Ovary (tissue), 9 donors: ENCODE measurements around the gene CPTP. TPM values are rescaled to one million over a fixed set of nuclear protein-coding genes. Genes with fewer than 3 reads are reported as not detected.
A peak's percentile ranks its signal among the peaks of the same experiment; 100 is the strongest.

Source experiments
- DNase-seq, 5 donors: peaks; one replicate each; pipeline ENCODE4 v3.0.0-alpha.2; 2019 to 2020
- H3K27ac ChIP-seq, 2 donors: fragments of 200-600 bp; one replicate each; pipeline versions ENCODE4 v1.5.1 to v1.8.0; 2019 to 2022
- H3K27me3 ChIP-seq: fragments of 200-600 bp; one replicate; pipeline ENCODE4 v1.8.0; 2022
- H3K36me3 ChIP-seq: fragments of 200-600 bp; sonication (generic); one replicate; pipeline ENCODE4 v1.5.1; 2019
- H3K4me1 ChIP-seq: one replicate; pipeline ENCODE4 v1.8.1; 2013; ENCODE audit warnings: mild to moderate bottlenecking, moderate library complexity; ENCODE audit not compliant: insufficient read depth
- H3K4me3 ChIP-seq: fragments of 200-600 bp; sonication (generic); one replicate; pipeline ENCODE4 v1.5.1; 2017
- H3K9me3 ChIP-seq, 2 donors: fragments of 200-600 bp in 1 of 2; sonication (generic) in 1 of 2; one replicate each; pipeline versions ENCODE4 v1.5.1 to v1.8.1; 2013 to 2019; ENCODE audit warnings: mild to moderate bottlenecking in 1 of 2, moderate library complexity in 1 of 2
- EP300 ChIP-seq: sonication (generic); formaldehyde crosslinking; IDR thresholded peaks from one replicate; pipeline ENCODE4 v1.6.1; 2017; ENCODE audit warnings: antibody characterized with exemption
- POLR2A ChIP-seq: fragments of 450-650 bp; IDR thresholded peaks from one replicate; pipeline ENCODE4 v1.6.1; 2017; ENCODE audit warnings: antibody characterized with exemption, mild to moderate bottlenecking, moderate library complexity
- whole genome bisulfite sequencing, 3 donors: extraction: QIAGEN DNeasy Blood & Tissue Kit in 1 of 3; methylation state at CpG; one replicate each; pipeline versions ENCODE4 v1.1.5 to v1.1.7; 2013 to 2017; 5-methylcytosine and 5-hydroxymethylcytosine counted together
- intact Hi-C, 4 donors: fragments of 100-400 bp; cut with DNase I; formaldehyde crosslinking; loops; one replicate each; pipeline versions ENCODE4 v1.11.0 to v1.15.1; 2022 to 2023
- polyA plus RNA-seq, 2 donors: library from polyadenylated mRNA; stranded (reverse); fragments of 200-250 nt in 1 of 2; fragments of 350-450 nt in 1 of 2; fragmentation: Illumina TruSeq in 1 of 2; extraction: RNeasy Lipid Tissue Mini Kit (QIAGEN cat#74804) in 1 of 2; gene quantifications; one replicate each; pipeline ENCODE4 v1.2.3, GENCODE V29; 2013 to 2014
- total RNA-seq, 7 donors: library from RNA; depleted of rRNA in 2 of 7; stranded (reverse); fragments of >200 nt in 2 of 7; fragmentation: NEBNext Ultra II Directional in 3 of 7; extraction: Animal tissue kit (Norgen Biotek cat#: 25700) in 3 of 7; gene quantifications; one replicate each; pipeline versions ENCODE4 v1.1.0 to v1.2.4, GENCODE V29; 2016 to 2023
- TF ChIP-seq, protein P1 (sequence below), 3 donors: fragments of 450-650 bp in 2 of 3; fragments of 200-600 bp in 1 of 3; IDR thresholded peaks; one replicate each; pipeline versions ENCODE4 v1.5.1 to v1.8.0; 2016 to 2022; ENCODE audit warnings: antibody characterized with exemption in 3 of 3, mild to moderate bottlenecking in 1 of 3
- donor health status: DM: no; HTN: no; CAD: no; lungs with moderate emphysema.
- donor health status: DM: no; HTN: no; CAD: no.
- donor health status: Bipolar disorder and iron deficiency.
- donor health status: DM: yes; HTN: yes; CAD: no.
- donor health status: DM: no; HTN: no; CAD: no.
- donor health status: DM: yes; HTN: yes; CAD: no.

CPTP gene
- total and polyA plus RNA-seq, 9 donors: 2.4 to 21.0 (median 14.8) TPM

DNA sequence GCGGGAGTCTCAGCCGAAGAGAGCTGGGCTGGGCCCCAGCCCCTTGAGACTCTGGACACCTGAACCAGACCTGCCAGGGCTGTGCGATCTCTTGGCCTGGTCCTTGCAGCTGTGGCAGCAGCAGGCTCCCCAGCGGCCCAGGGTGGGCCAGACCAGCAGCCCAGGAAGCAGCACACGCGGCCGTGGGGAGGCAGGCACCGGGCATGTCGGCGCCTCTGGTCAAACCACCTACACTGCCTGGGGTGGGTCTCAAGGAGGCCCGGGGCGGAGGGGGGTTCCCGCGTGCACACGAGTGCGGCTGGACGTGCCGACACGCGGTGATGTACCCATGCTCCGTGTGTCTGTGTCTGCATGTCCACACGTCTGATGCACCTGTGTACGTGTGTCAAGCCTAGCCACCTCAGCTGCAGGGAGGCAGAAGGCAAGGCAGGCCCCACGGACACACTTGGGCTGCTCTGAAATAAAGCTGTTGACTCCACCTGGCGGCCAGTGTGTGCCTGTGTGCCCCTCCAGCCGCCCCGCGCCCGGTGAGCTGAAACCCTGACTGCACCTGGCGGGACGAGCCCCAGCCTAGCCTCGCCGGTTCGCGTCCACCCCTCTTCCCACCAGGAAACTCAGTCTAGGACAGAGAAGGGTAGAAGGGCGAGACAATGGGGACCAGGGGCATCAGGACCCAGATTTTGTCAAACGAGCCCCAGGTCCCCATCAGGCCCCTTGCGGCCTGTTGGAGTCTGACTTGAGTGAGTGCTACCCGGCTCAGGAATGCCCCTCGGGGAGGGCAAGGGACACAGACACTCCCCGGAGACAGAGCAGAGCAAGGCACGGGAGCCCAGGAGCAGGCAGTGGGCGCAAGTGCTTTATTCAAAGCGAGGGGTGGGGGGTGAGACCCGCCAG lies 32.8 kb upstream of the CPTP start:
- DNase-seq: peak; percentile 68 to 83 (median 74)
- 31 to 61% (median 43%) methylated on average over 29 to 45 of the region's 45 CpGs for WGBS, 3 donors
- no peaks in the 10 kb centered on the region for H3K27me3 ChIP-seq
- H3K4me1 ChIP-seq: peaks cover 3% of the 10 kb centered on the region
- H3K27ac ChIP-seq: no peak overlapping the region
- no peak overlapping the region for H3K4me3 ChIP-seq
- intact Hi-C loops: loop anchor here in 3 of 4 donors (5.0 to 10.0 kb wide), 3 partner anchors 169 to 307 kb away; partner anchors contain the start of gene PERM1 (in 2 of the 3)
- no peaks in the 10 kb centered on the region for H3K36me3 ChIP-seq
- no peaks in the 10 kb centered on the region for H3K9me3 ChIP-seq
- TF ChIP-seq, protein P1, sequence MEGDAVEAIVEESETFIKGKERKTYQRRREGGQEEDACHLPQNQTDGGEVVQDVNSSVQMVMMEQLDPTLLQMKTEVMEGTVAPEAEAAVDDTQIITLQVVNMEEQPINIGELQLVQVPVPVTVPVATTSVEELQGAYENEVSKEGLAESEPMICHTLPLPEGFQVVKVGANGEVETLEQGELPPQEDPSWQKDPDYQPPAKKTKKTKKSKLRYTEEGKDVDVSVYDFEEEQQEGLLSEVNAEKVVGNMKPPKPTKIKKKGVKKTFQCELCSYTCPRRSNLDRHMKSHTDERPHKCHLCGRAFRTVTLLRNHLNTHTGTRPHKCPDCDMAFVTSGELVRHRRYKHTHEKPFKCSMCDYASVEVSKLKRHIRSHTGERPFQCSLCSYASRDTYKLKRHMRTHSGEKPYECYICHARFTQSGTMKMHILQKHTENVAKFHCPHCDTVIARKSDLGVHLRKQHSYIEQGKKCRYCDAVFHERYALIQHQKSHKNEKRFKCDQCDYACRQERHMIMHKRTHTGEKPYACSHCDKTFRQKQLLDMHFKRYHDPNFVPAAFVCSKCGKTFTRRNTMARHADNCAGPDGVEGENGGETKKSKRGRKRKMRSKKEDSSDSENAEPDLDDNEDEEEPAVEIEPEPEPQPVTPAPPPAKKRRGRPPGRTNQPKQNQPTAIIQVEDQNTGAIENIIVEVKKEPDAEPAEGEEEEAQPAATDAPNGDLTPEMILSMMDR (IDR thresholded peaks at IDR 0.05): peak; percentile 46 to 80 (median 48)
- TF ChIP-seq POLR2A: no peak

DNA sequence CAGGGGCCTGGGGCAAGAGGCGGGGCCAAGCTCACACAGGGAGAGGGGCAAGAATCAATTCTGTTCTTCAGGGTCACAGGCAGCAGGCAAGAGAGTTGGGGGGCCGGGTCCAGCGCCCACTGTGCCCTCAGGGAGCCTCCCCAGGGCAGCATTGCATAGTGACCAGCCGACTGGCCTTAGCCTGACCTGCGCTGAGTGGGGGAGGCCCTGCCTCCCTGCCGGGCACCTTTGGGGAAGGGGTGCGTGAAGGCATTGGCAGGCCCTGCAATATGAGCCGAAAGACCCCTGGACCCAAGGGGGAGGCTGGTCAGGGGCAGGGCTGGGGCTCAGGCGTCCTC lies 32.2 kb upstream of the CPTP start:
- 81 to 90% (median 82%) methylated on average over 9 of the region's 9 CpGs for WGBS, 3 donors
- H3K27ac ChIP-seq: no peak overlapping the region
- no peaks in the 10 kb centered on the region for H3K36me3 ChIP-seq
- H3K9me3 ChIP-seq: no peaks in the 10 kb centered on the region
- intact Hi-C loops: loop anchor here in 3 of 4 donors (5.0 to 10.0 kb wide), 3 partner anchors 170 to 308 kb away; partner anchors contain the start of gene PERM1 (in 2 of the 3)
- H3K4me1 ChIP-seq: peaks cover 3% of the 10 kb centered on the region
- TF ChIP-seq POLR2A (no peak), EP300 (no peak)
- TF ChIP-seq, protein P1 (IDR thresholded peaks at IDR 0.05): no peak
- peak in 2 of 5 donors; percentile 30 to 41 for DNase-seq
- no peak overlapping the region for H3K4me3 ChIP-seq
- no peaks in the 10 kb centered on the region for H3K27me3 ChIP-seq

DNA sequence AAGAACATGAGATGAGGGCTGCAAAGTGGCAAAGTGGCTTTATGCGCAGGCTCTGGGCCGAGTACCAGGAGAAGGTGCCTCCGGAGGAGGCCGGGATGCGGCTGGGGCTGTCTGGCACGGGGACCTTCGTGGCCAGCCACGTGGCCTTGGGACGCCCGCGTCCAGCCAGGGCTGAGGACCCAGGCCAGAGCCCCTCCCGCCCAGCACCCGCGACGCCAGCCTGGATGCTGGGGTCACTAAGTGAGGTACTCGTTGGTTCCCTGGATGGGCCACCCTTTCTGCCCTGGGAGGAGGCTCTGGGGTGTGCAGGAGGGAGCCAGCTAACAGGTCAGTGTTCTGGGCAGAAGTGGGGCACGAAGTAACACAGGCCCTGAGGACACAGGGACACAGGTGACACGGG lies 31.8 kb upstream of the CPTP start:
- TF ChIP-seq, protein P1 (IDR thresholded peaks at IDR 0.05): no peak
- TF ChIP-seq EP300: no peak
- TF ChIP-seq POLR2A: no peak
- peak in 2 of 5 donors; percentile 26 to 41 for DNase-seq
- Histone ChIP-seq H3K27ac (no peak overlapping the region), H3K4me3 (no peak overlapping the region), H3K4me1 (peaks cover 3% of the 10 kb centered on the region), H3K36me3 (no peaks in the 10 kb centered on the region), H3K27me3 (no peaks in the 10 kb centered on the region), H3K9me3 (no peaks in the 10 kb centered on the region)
- 78 to 91% (median 85%) methylated on average over 12 to 18 of the region's 18 CpGs for WGBS, 3 donors
- intact Hi-C loops: loop anchor here in 3 of 4 donors (5.0 to 10.0 kb wide), 3 partner anchors 171 to 308 kb away; partner anchors contain the start of gene PERM1 (in 2 of the 3)

DNA sequence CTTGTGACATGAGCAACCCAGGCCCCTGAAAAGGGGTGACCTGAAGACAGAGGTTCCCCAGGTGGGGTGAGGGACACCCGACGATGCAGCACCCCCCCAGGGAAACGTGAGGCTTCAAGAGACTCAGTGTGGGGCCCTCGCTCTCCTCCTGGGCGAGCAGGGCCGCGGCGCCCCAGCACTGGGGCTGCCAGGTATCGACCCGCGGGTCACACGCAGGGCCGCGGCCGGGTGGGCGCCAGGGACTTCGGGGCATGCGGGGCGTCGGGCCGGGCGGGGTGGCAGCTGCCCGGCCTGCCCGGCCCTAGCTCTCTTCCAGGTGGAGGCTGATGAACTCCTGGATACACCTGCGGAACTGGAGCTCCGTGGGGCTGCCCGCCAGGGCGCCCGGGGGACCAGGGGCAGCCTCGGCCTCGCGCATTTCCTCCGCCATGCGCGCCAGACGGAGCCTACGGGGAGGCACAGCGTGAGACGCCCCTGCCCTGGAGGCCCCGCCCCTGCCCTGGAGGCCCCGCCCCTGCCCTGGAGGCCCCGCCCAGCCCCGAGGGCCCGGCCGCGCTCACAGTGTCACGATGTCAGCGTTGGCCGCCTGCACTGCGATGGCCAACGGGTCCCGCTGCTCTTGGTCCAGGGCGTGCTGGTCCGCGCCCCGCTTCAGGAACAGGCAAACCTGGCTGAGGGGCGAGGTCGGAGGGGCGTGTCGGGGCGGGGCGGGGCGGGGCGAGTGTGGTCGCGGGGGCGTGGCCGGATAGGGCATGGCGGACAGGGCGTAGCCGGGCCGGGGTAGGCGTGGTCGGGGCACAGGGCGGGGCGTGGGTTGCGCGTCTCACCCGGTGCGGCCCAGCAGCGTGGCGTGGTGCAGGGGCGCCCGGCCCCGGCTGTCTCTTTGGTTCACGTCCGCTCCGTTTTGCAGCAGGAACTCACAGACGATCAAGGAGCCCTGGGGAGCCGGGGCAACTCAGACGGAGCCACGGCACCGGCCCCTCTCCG lies 31.0 kb upstream of the CPTP start:
- TF ChIP-seq POLR2A (no peak), EP300 (no peak)
- TF ChIP-seq, protein P1 (IDR thresholded peaks at IDR 0.05): no peak
- 73 to 79% (median 77%) methylated on average over 77 to 94 of the region's 94 CpGs for WGBS, 3 donors
- intact Hi-C loops: loop anchor here in 3 of 4 donors (5.0 to 10.0 kb wide), 3 partner anchors 171 to 309 kb away; partner anchors contain the start of gene PERM1 (in 2 of the 3)
- peak in 2 of 5 donors; percentile 31 to 40 for DNase-seq
- H3K4me1 ChIP-seq: peaks cover 3% of the 10 kb centered on the region
- H3K4me3 ChIP-seq: no peak overlapping the region
- H3K27ac ChIP-seq: no peak overlapping the region
- H3K36me3 ChIP-seq: no peaks in the 10 kb centered on the region
- H3K9me3 ChIP-seq: no peaks in the 10 kb centered on the region
- no peaks in the 10 kb centered on the region for H3K27me3 ChIP-seq
